ENCODE measurements around the gene KCP. TPM values are rescaled to one million over a fixed set of nuclear protein-coding genes. Genes with fewer than 3 reads are reported as not detected.

KCP gene
- total RNA-seq, 1 donor, result 1.1 TPM

- no peak for DNase-seq (ENCODE audit: insufficient read length, low spot score, missing footprints)
- H3K27ac ChIP-seq (ENCODE audit: low read depth, low read length), result no peak overlapping the region
- H3K36me3 ChIP-seq (ENCODE audit: insufficient read depth, low read length), result peaks cover 90% of the 10 kb centered on the region
- no peak for TF ChIP-seq CTCF (IDR thresholded peaks at IDR 0.05; ENCODE audit: extremely low read depth, low read depth, low read length)
- no peak overlapping the region for H2AFZ ChIP-seq (ENCODE audit: low read length)
- no peaks in the 10 kb centered on the region for H3K4me1 ChIP-seq (ENCODE audit: insufficient read depth, low read length)
- H3K9me3 ChIP-seq (ENCODE audit: low read depth, low read length), result no peaks in the 10 kb centered on the region
- H3K27me3 ChIP-seq (ENCODE audit: insufficient read depth, low read length), result no peaks in the 10 kb centered on the region
- no peak overlapping the region for H3K4me3 ChIP-seq (ENCODE audit: insufficient read depth, low read length)
- peaks cover 51% of the 10 kb centered on the region for H4K20me1 ChIP-seq (ENCODE audit: insufficient read depth, low read length)
- peaks cover 6% of the 10 kb centered on the region for H3K79me2 ChIP-seq (ENCODE audit: insufficient read depth, low read length)
- H3K4me2 ChIP-seq (ENCODE audit: insufficient read depth, low read length), result no peak overlapping the region
Measured at GRCh38 chr7:128846781-128847444, 63.6 kb downstream of the KCP start.

GRCh38 chr7:128845987-128846386, 64.5 kb downstream of the KCP start:
- no peak overlapping the region for H3K4me2 ChIP-seq (ENCODE audit: insufficient read depth, low read length)
- H3K27ac ChIP-seq (ENCODE audit: low read depth, low read length), result no peak overlapping the region
- TF ChIP-seq CTCF (IDR thresholded peaks at IDR 0.05; ENCODE audit: extremely low read depth, low read depth, low read length), result no peak
- peak; percentile 82 for DNase-seq (ENCODE audit: insufficient read length, low spot score, missing footprints)
- H3K27me3 ChIP-seq (ENCODE audit: insufficient read depth, low read length), result no peaks in the 10 kb centered on the region
- H2AFZ ChIP-seq (ENCODE audit: low read length), result no peak overlapping the region
- no peak overlapping the region for H3K4me3 ChIP-seq (ENCODE audit: insufficient read depth, low read length)
- peaks cover 54% of the 10 kb centered on the region for H4K20me1 ChIP-seq (ENCODE audit: insufficient read depth, low read length)
- H3K36me3 ChIP-seq (ENCODE audit: insufficient read depth, low read length), result peaks cover 93% of the 10 kb centered on the region
- no peaks in the 10 kb centered on the region for H3K9me3 ChIP-seq (ENCODE audit: low read depth, low read length)
- H3K79me2 ChIP-seq (ENCODE audit: insufficient read depth, low read length), result peaks cover 6% of the 10 kb centered on the region
- peaks cover 4% of the 10 kb centered on the region for H3K4me1 ChIP-seq (ENCODE audit: insufficient read depth, low read length)

GRCh38 chr7:128845475-128845874, 65.0 kb downstream of the KCP start:
- H3K27ac ChIP-seq (ENCODE audit: low read depth, low read length), result no peak overlapping the region
- peaks cover 57% of the 10 kb centered on the region for H4K20me1 ChIP-seq (ENCODE audit: insufficient read depth, low read length)
- peaks cover 8% of the 10 kb centered on the region for H3K79me2 ChIP-seq (ENCODE audit: insufficient read depth, low read length)
- peaks cover 93% of the 10 kb centered on the region for H3K36me3 ChIP-seq (ENCODE audit: insufficient read depth, low read length)
- DNase-seq (ENCODE audit: insufficient read length, low spot score, missing footprints), result peak; percentile 59
- H3K4me2 ChIP-seq (ENCODE audit: insufficient read depth, low read length), result no peak overlapping the region
- no peaks in the 10 kb centered on the region for H3K27me3 ChIP-seq (ENCODE audit: insufficient read depth, low read length)
- peaks cover 4% of the 10 kb centered on the region for H3K4me1 ChIP-seq (ENCODE audit: insufficient read depth, low read length)
- no peak for TF ChIP-seq CTCF (IDR thresholded peaks at IDR 0.05; ENCODE audit: extremely low read depth, low read depth, low read length)
- H3K9me3 ChIP-seq (ENCODE audit: low read depth, low read length), result no peaks in the 10 kb centered on the region
- H2AFZ ChIP-seq (ENCODE audit: low read length), result no peak overlapping the region
- no peak overlapping the region for H3K4me3 ChIP-seq (ENCODE audit: insufficient read depth, low read length)

- peak; percentile 76 for DNase-seq (ENCODE audit: insufficient read length, low spot score, missing footprints)
- Histone ChIP-seq H3K27me3 (ENCODE audit: insufficient read depth, low read length) (no peaks in the 10 kb centered on the region), H3K4me3 (ENCODE audit: insufficient read depth, low read length) (no peak overlapping the region), H3K36me3 (ENCODE audit: insufficient read depth, low read length) (peaks cover 93% of the 10 kb centered on the region), H2AFZ (ENCODE audit: low read length) (no peak overlapping the region), H4K20me1 (ENCODE audit: insufficient read depth, low read length) (peaks cover 63% of the 10 kb centered on the region), H3K4me2 (ENCODE audit: insufficient read depth, low read length) (no peak overlapping the region), H3K79me2 (ENCODE audit: insufficient read depth, low read length) (peaks cover 14% of the 10 kb centered on the region), H3K27ac (ENCODE audit: low read depth, low read length) (no peak overlapping the region), H3K9me3 (ENCODE audit: low read depth, low read length) (no peaks in the 10 kb centered on the region), H3K4me1 (ENCODE audit: insufficient read depth, low read length) (peaks cover 4% of the 10 kb centered on the region)
- TF ChIP-seq CTCF (IDR thresholded peaks at IDR 0.05; ENCODE audit: extremely low read depth, low read depth, low read length), result no peak
Measured at GRCh38 chr7:128844777-128845311, 65.7 kb downstream of the KCP start.
